ENCODE measurements around the gene ROR2. TPM values are rescaled to one million over a fixed set of nuclear protein-coding genes. Genes with fewer than 3 reads are reported as not detected.

Gene ROR2
- total RNA-seq, 4 donors from 2014 or later, result 4.2 to 23.2 (median 11.2) TPM

GRCh38 chr9:91845879-91846278, 104.1 kb downstream of the ROR2 start:
- intact Hi-C loops (cut with DNase I; ENCODE audit: low total_unique reads), result loop anchor here (10.0 kb wide), 1 partner anchor 99 kb away; no protein-coding TSS in a partner anchor
- no peak overlapping the region for H3K4me3 ChIP-seq

GRCh38 chr9:91844701-91845291, 105.2 kb downstream of the ROR2 start:
- in situ Hi-C loops (cut with MboI; ENCODE audit: low pct_ligation_motif_present in 1 of 4, low pct_unique_long_range_greater_than_20kb in 1 of 4, low sequenced_read_pairs in 3 of 4) (no loop called here), intact Hi-C loops (cut with DNase I; ENCODE audit: low total_unique reads) (loop anchor here (10.0 kb wide), 1 partner anchor 100 kb away; no protein-coding TSS in a partner anchor)
- H3K9me3 ChIP-seq, result no peaks in the 10 kb centered on the region
- no peak overlapping the region for H3K4me3 ChIP-seq
- H3K27me3 ChIP-seq, result no peaks in the 10 kb centered on the region
- no peak for DNase-seq
- H3K27ac ChIP-seq, result peak overlapping the region; percentile 58 to 84 (median 71)
- WGBS, 2 donors (ENCODE audit: low coverage in 1 of 2), result 34 to 79% methylated on average over 5 to 12 of the region's 12 CpGs
- peaks cover 7 to 26% (median 16%) of the 10 kb centered on the region in 4 donors for H3K4me1 ChIP-seq
- TF ChIP-seq CTCF (IDR thresholded peaks at IDR 0.05), result no peak
- TF ChIP-seq POLR2A (IDR thresholded peaks at IDR 0.05), result no peak
- no peak for TF ChIP-seq EP300 (IDR thresholded peaks at IDR 0.05; ENCODE audit: low read depth)
- no peak for TF ChIP-seq POLR2AphosphoS5 (IDR thresholded peaks at IDR 0.05)
- no peaks in the 10 kb centered on the region for H3K36me3 ChIP-seq

More at GRCh38 chr9:91845879-91846278, 104.1 kb downstream of the ROR2 start:
- DNase-seq, result no peak
- Histone ChIP-seq H3K36me3 (no peaks in the 10 kb centered on the region), H3K27me3 (no peaks in the 10 kb centered on the region), H3K27ac (no peak overlapping the region), H3K4me1 (peaks cover 7 to 26% (median 16%) of the 10 kb centered on the region in 4 donors), H3K9me3 (no peaks in the 10 kb centered on the region)
- WGBS, 2 donors (ENCODE audit: low coverage in 1 of 2), result 64 to 89% methylated on average over 3 to 6 of the region's 6 CpGs
- TF ChIP-seq EP300 (IDR thresholded peaks at IDR 0.05; ENCODE audit: low read depth) (no peak), POLR2A (IDR thresholded peaks at IDR 0.05) (no peak), POLR2AphosphoS5 (IDR thresholded peaks at IDR 0.05) (no peak), CTCF (IDR thresholded peaks at IDR 0.05) (no peak)
- in situ Hi-C loops (cut with MboI; ENCODE audit: low pct_ligation_motif_present in 1 of 4, low pct_unique_long_range_greater_than_20kb in 1 of 4, low sequenced_read_pairs in 3 of 4), result no loop called here

- Histone ChIP-seq H3K4me1 (peaks cover 7 to 26% (median 16%) of the 10 kb centered on the region in 4 donors), H3K27ac (peak overlapping the region; percentile 58 to 84 (median 71)), H3K27me3 (no peaks in the 10 kb centered on the region), H3K4me3 (peak overlapping the region in 1 of 4 donors; percentile 4), H3K36me3 (no peaks in the 10 kb centered on the region), H3K9me3 (no peaks in the 10 kb centered on the region)
- WGBS, 2 donors (ENCODE audit: low coverage in 1 of 2), result 21 to 52% methylated on average over 10 to 13 of the region's 13 CpGs
- in situ Hi-C loops (cut with MboI; ENCODE audit: low pct_ligation_motif_present in 1 of 4, low pct_unique_long_range_greater_than_20kb in 1 of 4, low sequenced_read_pairs in 3 of 4), result no loop called here
- TF ChIP-seq POLR2A (IDR thresholded peaks at IDR 0.05) (no peak), CTCF (IDR thresholded peaks at IDR 0.05) (no peak), EP300 (IDR thresholded peaks at IDR 0.05; ENCODE audit: low read depth) (no peak), POLR2AphosphoS5 (IDR thresholded peaks at IDR 0.05) (no peak)
- intact Hi-C loops (cut with DNase I; ENCODE audit: low total_unique reads), result loop anchor here (10.0 kb wide), 1 partner anchor 101 kb away; no protein-coding TSS in a partner anchor
- peak; percentile 32 for DNase-seq
These were observed 105.8 kb downstream of the ROR2 start for GRCh38 chr9:91844190-91844589.

- H3K9me3 ChIP-seq, result no peaks in the 10 kb centered on the region
- no peaks in the 10 kb centered on the region for H3K27me3 ChIP-seq
- peaks cover 7 to 27% (median 19%) of the 10 kb centered on the region in 4 donors for H3K4me1 ChIP-seq
- H3K36me3 ChIP-seq, result no peaks in the 10 kb centered on the region
- no peak overlapping the region for H3K4me3 ChIP-seq
- in situ Hi-C loops (cut with MboI; ENCODE audit: low pct_ligation_motif_present in 1 of 4, low pct_unique_long_range_greater_than_20kb in 1 of 4, low sequenced_read_pairs in 3 of 4), result no loop called here
- no peak for DNase-seq
- H3K27ac ChIP-seq, result peak overlapping the region; percentile 58 to 84 (median 71)
- WGBS, 2 donors (ENCODE audit: low coverage in 1 of 2), result 37 to 55% methylated on average over 10 to 15 of the region's 15 CpGs
- TF ChIP-seq POLR2A (IDR thresholded peaks at IDR 0.05), result no peak
- TF ChIP-seq CTCF (IDR thresholded peaks at IDR 0.05), result no peak
- no peak for TF ChIP-seq EP300 (IDR thresholded peaks at IDR 0.05; ENCODE audit: low read depth)
- no peak for TF ChIP-seq POLR2AphosphoS5 (IDR thresholded peaks at IDR 0.05)
- intact Hi-C loops (cut with DNase I; ENCODE audit: low total_unique reads), result loop anchor here (10.0 kb wide), 1 partner anchor 101 kb away; no protein-coding TSS in a partner anchor
These were observed 106.3 kb downstream of the ROR2 start for GRCh38 chr9:91843623-91844148.
